H1 (cell line): ENCODE results near the gene CCDC102A. TPM values are rescaled to one million over a fixed set of nuclear protein-coding genes. Genes with fewer than 3 reads are reported as not detected.

ENCODE experiments used
- CTCF ChIA-PET: fragments of 300-600 bp; sonication (Branson Sonifier 250); formaldehyde crosslinking; loops from one replicate; lab custom pipeline; 2021; ENCODE audit not compliant: partially characterized antibody; lab: Charles Lee
- POLR2A ChIA-PET: fragments of 300-600 bp; sonication (Branson Sonifier 250); formaldehyde crosslinking; loops from one replicate; lab custom pipeline; 2021; ENCODE audit warnings: inconsistent platforms; ENCODE audit not compliant: partially characterized antibody; lab: Charles Lee
- DNase-seq, 2 experiments: peaks; one replicate each; pipeline versions ENCODE4 v3.0.0 to v3.0.0-alpha.2; 2010 to 2022; ENCODE audit warnings: low spot score in 2 of 2, low read depth in 1 of 2, mixed read lengths in 1 of 2
- FAIRE-seq: peaks from 2 replicates; lab custom pipeline; 2011; peaks lifted over from hg19 to GRCh38; lab: Jason Lieb, UNC
- H2AFZ ChIP-seq: 2 replicates; pipeline ENCODE4 v1.8.1; 2012; ENCODE audit warnings: low read length, inconsistent platforms
- H2AK5ac ChIP-seq: 2 replicates; pipeline ENCODE4 v1.6.1; 2013; ENCODE audit warnings: low read depth, low read length
- H2BK120ac ChIP-seq: replicated peaks from 2 replicates; pipeline ENCODE3; 2013; ENCODE audit warnings: low read depth, low read length, inconsistent platforms
- H2BK12ac ChIP-seq: 2 replicates; pipeline ENCODE4 v1.6.1; 2013; ENCODE audit warnings: low read depth, low read length
- H2BK15ac ChIP-seq: 2 replicates; pipeline ENCODE4 v1.6.1; 2013; ENCODE audit warnings: low read length
- H2BK20ac ChIP-seq: 2 replicates; pipeline ENCODE4 v1.6.1; 2013; ENCODE audit warnings: low read length
- H2BK5ac ChIP-seq: 2 replicates; pipeline ENCODE4 v1.6.1; 2013; ENCODE audit warnings: low read depth, low read length
- H3K14ac ChIP-seq: 2 replicates; pipeline ENCODE4 v1.6.1; 2013; ENCODE audit warnings: inconsistent platforms; ENCODE audit not compliant: insufficient read length
- H3K18ac ChIP-seq: 2 replicates; pipeline ENCODE4 v1.6.1; 2013; ENCODE audit warnings: low read length; ENCODE audit errors: extremely low read depth
- H3K23ac ChIP-seq: 2 replicates; pipeline ENCODE4 v1.6.1; 2013; ENCODE audit warnings: inconsistent platforms; ENCODE audit not compliant: insufficient read length
- H3K23me2 ChIP-seq: 2 replicates; pipeline ENCODE4 v1.6.1; 2013; ENCODE audit warnings: low read depth, low read length
- H3K27ac ChIP-seq: 2 replicates; pipeline ENCODE4 v1.6.1; 2011; ENCODE audit warnings: low read depth, low read length, inconsistent platforms
- H3K27me3 ChIP-seq, 4 experiments: replicated peaks in 1 of 4; 1 replicate in 1 of 4; 2 replicates in 3 of 4; pipeline versions ENCODE4 v1.6.1 to v1.8.1; 2011 to 2013; ENCODE audit warnings: low read length in 3 of 4, mild to moderate bottlenecking in 3 of 4, inconsistent platforms in 2 of 4, mixed read lengths in 2 of 4, moderate library complexity in 1 of 4; ENCODE audit not compliant: control insufficient read depth in 3 of 4, insufficient read depth in 3 of 4; ENCODE audit errors: extremely low read depth in 1 of 4
- H3K36me3 ChIP-seq, 4 experiments: 2 replicates each; pipeline versions ENCODE4 v1.6.1 to v1.8.1; 2011 to 2013; ENCODE audit warnings: mild to moderate bottlenecking in 4 of 4, low read length in 3 of 4, moderate library complexity in 2 of 4, control low read depth in 1 of 4, inconsistent platforms in 1 of 4; ENCODE audit not compliant: insufficient read depth in 4 of 4, control insufficient read depth in 2 of 4
- H3K4ac ChIP-seq: replicated peaks from 2 replicates; pipeline ENCODE3; 2013; ENCODE audit warnings: low read length, low read depth, mixed read lengths, inconsistent platforms; ENCODE audit not compliant: insufficient read length
- H3K4me1 ChIP-seq, 4 experiments: replicated peaks in 1 of 4; 1 replicate in 1 of 4; 2 replicates in 3 of 4; pipeline versions ENCODE4 v1.6.1 to v1.8.1; 2011 to 2013; ENCODE audit warnings: low read length in 3 of 4, inconsistent platforms in 2 of 4, mixed read lengths in 1 of 4; ENCODE audit not compliant: insufficient read depth in 4 of 4, control insufficient read depth in 3 of 4
- H3K4me2 ChIP-seq, 2 experiments: 2 replicates each; pipeline versions ENCODE4 v1.6.1 to v1.8.1; 2011 to 2013; ENCODE audit warnings: low read depth in 2 of 2, low read length in 2 of 2, control low read depth in 1 of 2, inconsistent platforms in 1 of 2, mild to moderate bottlenecking in 1 of 2; ENCODE audit not compliant: insufficient read depth in 1 of 2
- H3K4me3 ChIP-seq, 4 experiments: fragments of 200-600, 300-600 bp in 1 of 4; sonication (generic), shearing (Covaris generic), sonication (Bioruptor Twin) in 1 of 4; 2 replicates each; pipeline versions ENCODE4 v1.5.1 to v1.8.1; 2011 to 2016; ENCODE audit warnings: low read length in 4 of 4, low read depth in 3 of 4, control low read depth in 2 of 4, inconsistent platforms in 2 of 4, mild to moderate bottlenecking in 2 of 4, mixed read lengths in 1 of 4, moderate library complexity in 1 of 4; ENCODE audit not compliant: insufficient read depth in 2 of 4; ENCODE audit errors: extremely low read depth in 1 of 4
- H3K56ac ChIP-seq: replicated peaks from 2 replicates; pipeline ENCODE3; 2013; ENCODE audit warnings: low read depth, mild to moderate bottlenecking, mixed read lengths, low read length, inconsistent platforms; ENCODE audit not compliant: insufficient read length
- H3K79me1 ChIP-seq: 2 replicates; pipeline ENCODE4 v1.6.1; 2013; ENCODE audit warnings: low read depth, low read length, control low read depth
- H3K79me2 ChIP-seq, 2 experiments: 2 replicates each; pipeline versions ENCODE4 v1.6.1 to v1.8.1; 2012 to 2013; ENCODE audit warnings: low read length in 2 of 2, mild to moderate bottlenecking in 2 of 2, inconsistent platforms in 1 of 2; ENCODE audit not compliant: insufficient read depth in 2 of 2, control insufficient read depth in 1 of 2
- H3K9ac ChIP-seq, 4 experiments: replicated peaks in 1 of 4; 1 replicate in 1 of 4; 2 replicates in 3 of 4; pipeline versions ENCODE4 v1.6.1 to v1.8.1; 2011 to 2013; ENCODE audit warnings: low read depth in 3 of 4, low read length in 3 of 4, control low read depth in 2 of 4, mild to moderate bottlenecking in 2 of 4, moderate library complexity in 2 of 4, inconsistent platforms in 1 of 4; ENCODE audit errors: extremely low read depth in 1 of 4
- H3K9me3 ChIP-seq, 2 experiments: 2 replicates each; pipeline versions ENCODE4 v1.6.1 to v1.8.1; 2012 to 2013; ENCODE audit warnings: mild to moderate bottlenecking in 2 of 2, moderate library complexity in 2 of 2, control low read depth in 1 of 2, inconsistent platforms in 1 of 2, low read depth in 1 of 2, low read length in 1 of 2, mixed read lengths in 1 of 2; ENCODE audit not compliant: insufficient read depth in 2 of 2
- H4K20me1 ChIP-seq, 2 experiments: replicated peaks in 1 of 2; 2 replicates each; pipeline versions ENCODE3 to v1.8.1; 2011 to 2013; ENCODE audit warnings: inconsistent platforms in 2 of 2, low read length in 2 of 2, mild to moderate bottlenecking in 1 of 2; ENCODE audit not compliant: insufficient read depth in 2 of 2, control insufficient read depth in 1 of 2
- H4K5ac ChIP-seq: 2 replicates; pipeline ENCODE4 v1.6.1; 2013; ENCODE audit warnings: low read length, low read depth, mixed read lengths, inconsistent platforms; ENCODE audit not compliant: insufficient read length
- H4K8ac ChIP-seq: 2 replicates; pipeline ENCODE4 v1.8.0; 2013; ENCODE audit warnings: mild to moderate bottlenecking, moderate library complexity, low read length, inconsistent platforms; ENCODE audit not compliant: insufficient read depth; ENCODE audit errors: extremely low read depth
- H4K91ac ChIP-seq: replicated peaks from 2 replicates; pipeline ENCODE3; 2013; ENCODE audit warnings: low read length, mixed read lengths, inconsistent platforms; ENCODE audit not compliant: insufficient read length
- BCL11A ChIP-seq, 2 experiments: IDR thresholded peaks; one replicate each; pipeline ENCODE4 v1.6.1; 2011; ENCODE audit warnings: low read depth in 2 of 2, low read length in 2 of 2, mild to moderate bottlenecking in 2 of 2
- BRCA1 ChIP-seq: IDR thresholded peaks from 2 replicates; pipeline ENCODE4 v1.6.1; 2012; ENCODE audit warnings: low read depth, low read length, improper control_type of control experiment
- CTBP2 ChIP-seq: IDR thresholded peaks from 2 replicates; pipeline ENCODE4 v1.7.0; 2011; ENCODE audit warnings: borderline replicate concordance, mild to moderate bottlenecking, moderate library complexity, mixed read lengths, low read length; ENCODE audit not compliant: insufficient read depth, insufficient read length
- NRF1 ChIP-seq: IDR thresholded peaks from 2 replicates; pipeline ENCODE4 v1.6.1; 2011; ENCODE audit warnings: mild to moderate bottlenecking, low read depth, low read length, improper control_type of control experiment
- PHF8 ChIP-seq: fragments of 200-600 bp; sonication (generic); conservative IDR thresholded peaks from 2 replicates; pipeline ENCODE4 v1.7.1; 2012; ENCODE audit warnings: low read depth, mild to moderate bottlenecking, inconsistent platforms, low read length, moderate library complexity
- RBBP5 ChIP-seq: IDR thresholded peaks from 2 replicates; pipeline ENCODE4 v1.7.1; 2012; ENCODE audit warnings: low read depth, mild to moderate bottlenecking, inconsistent platforms, low read length, moderate library complexity, borderline replicate concordance
- RXRA ChIP-seq: IDR thresholded peaks from 2 replicates; pipeline ENCODE4 v1.6.1; 2011; ENCODE audit warnings: low read depth, mild to moderate bottlenecking, low read length, moderate library complexity; ENCODE audit not compliant: insufficient read depth
- SAP30 ChIP-seq: fragments of 300-600 bp; sonication (generic); IDR thresholded peaks from 2 replicates; pipeline ENCODE4 v1.7.1; 2012; ENCODE audit warnings: low read length, moderate library complexity, mild to moderate bottlenecking, inconsistent platforms; ENCODE audit not compliant: insufficient read depth, insufficient replicate concordance
- TBP ChIP-seq: IDR thresholded peaks from 2 replicates; pipeline ENCODE4 v1.6.1; 2011; ENCODE audit warnings: low read depth, low read length, improper control_type of control experiment
- TCF12 ChIP-seq: IDR thresholded peaks from 2 replicates; pipeline ENCODE4 v1.6.1; 2011; ENCODE audit warnings: low read depth, mild to moderate bottlenecking, low read length
- YY1 ChIP-seq: IDR thresholded peaks from 2 replicates; pipeline ENCODE4 v1.6.1; 2011; ENCODE audit warnings: low read depth, mild to moderate bottlenecking, low read length
- ZNF274 ChIP-seq: IDR thresholded peaks from 2 replicates; pipeline ENCODE4 v1.7.0; 2012; ENCODE audit warnings: low read length, borderline replicate concordance; ENCODE audit errors: extremely low read depth
- WGBS, 2 experiments: shearing (Covaris generic) in 1 of 2; methylation state at CpG; one replicate each; pipeline versions ENCODE4 v1.1.6 to v1.1.7; 2013 to 2015; ENCODE audit warnings: low lambda C conversion rate in 2 of 2, mixed read lengths in 2 of 2, inconsistent platforms in 1 of 2, low coverage in 1 of 2, missing lambda C conversion rate in 1 of 2; ENCODE audit not compliant: insufficient replicate concordance in 2 of 2, insufficient coverage in 1 of 2, insufficient read length in 1 of 2; ENCODE audit errors: extremely low coverage in 1 of 2, missing lambda C conversion rate in 1 of 2; 5-methylcytosine and 5-hydroxymethylcytosine counted together
- polyA plus RNA-seq, 7 experiments: library from polyadenylated mRNA; depleted of rRNA in 3 of 7; stranded (reverse) in 5 of 7; unstranded in 2 of 7; fragments of >200 nt in 5 of 7; fragments of 200-250 nt in 2 of 7; gene quantifications; 1 replicate in 5 of 7; 2 replicates in 1 of 7; 4 replicates in 1 of 7; pipeline versions ENCODE4 v1.2.1 to v1.2.3, GENCODE V29; 2011 to 2013; ENCODE audit warnings: missing spikeins in 2 of 7, mixed read lengths in 2 of 7
- total RNA-seq: library from RNA; stranded (reverse); fragmentation: NEBNext Ultra II Directional; extraction: Animal tissue kit (Norgen Biotek cat#: 25700); gene quantifications from 2 replicates; pipeline ENCODE4 v1.2.1, GENCODE V29; 2021

Gene CCDC102A
- total and polyA plus RNA-seq, 2 of the 8 experiments (the other 6 are each of a cell fraction or from before 2014, with no cell fraction given) = 4.0 to 7.5 TPM

DNA sequence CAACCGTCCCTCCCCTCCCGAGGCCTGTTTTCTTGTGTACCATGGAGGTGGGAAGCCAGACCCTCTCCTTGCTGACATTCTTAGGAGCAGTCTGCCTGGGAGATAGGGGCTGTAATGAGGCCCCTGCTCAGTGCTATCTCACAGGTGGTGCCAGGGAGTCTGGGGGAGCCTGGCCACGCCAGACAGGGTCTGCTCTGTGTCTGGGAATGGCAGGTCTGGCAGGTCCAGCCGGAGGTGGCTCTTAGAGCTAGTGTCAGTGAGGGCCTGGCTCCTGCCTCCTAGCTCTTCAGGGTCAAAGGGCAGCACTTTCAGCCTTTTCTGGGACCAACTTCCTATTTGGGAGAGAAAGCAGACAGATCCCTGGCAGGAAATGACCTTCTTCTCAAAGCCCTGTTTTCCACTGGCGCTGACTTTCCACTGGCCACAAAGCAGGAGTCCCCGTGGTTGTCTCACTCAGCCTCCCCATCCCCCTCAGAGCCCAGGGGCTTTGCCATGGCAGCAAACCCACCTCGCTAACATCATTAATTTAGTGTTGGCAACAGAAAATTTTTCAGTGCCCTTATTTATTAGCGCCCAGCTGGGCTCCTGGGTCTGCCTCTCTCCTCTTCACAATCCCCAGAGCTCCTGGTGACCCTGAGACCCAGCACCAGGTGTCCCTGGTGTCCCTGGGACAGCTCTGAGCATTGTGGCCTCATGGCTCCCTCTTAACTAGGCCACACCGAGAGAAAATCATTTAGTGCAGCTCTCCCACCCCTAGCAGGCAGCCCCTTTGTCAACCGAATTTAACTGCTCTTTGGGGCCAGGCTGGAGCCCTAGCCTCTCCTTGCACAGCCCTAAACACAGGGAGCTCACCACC is 26.1 kb downstream of the CCDC102A start:
- Histone ChIP-seq H2AFZ (no peak overlapping the region), H4K20me1 (peaks cover 0 to 1% of the 10 kb centered on the region in 2 experiments), H2AK5ac (no peak overlapping the region), H3K23ac (no peak overlapping the region), H3K4ac (no peak overlapping the region), H3K36me3 (no peaks in the 10 kb centered on the region), H3K27ac (no peak overlapping the region), H3K56ac (no peak overlapping the region), H2BK120ac (no peak overlapping the region), H4K5ac (no peak overlapping the region), H3K79me1 (no peaks in the 10 kb centered on the region), H3K23me2 (no peaks in the 10 kb centered on the region), H3K4me1 (peaks cover 0 to 15% (median 7%) of the 10 kb centered on the region in 4 experiments; a peak in 6 of 7 replicates), H3K9me3 (no peaks in the 10 kb centered on the region), H2BK15ac (no peak overlapping the region), H4K91ac (no peak overlapping the region), H2BK12ac (no peak overlapping the region), H3K27me3 (no peaks in the 10 kb centered on the region), H2BK20ac (no peak overlapping the region), H3K4me2 (no peak overlapping the region), H3K4me3 (no peak overlapping the region), H4K8ac (no peak overlapping the region), H3K9ac (no peak overlapping the region), H3K18ac (no peak overlapping the region), H2BK5ac (no peak overlapping the region), H3K79me2 (no peaks in the 10 kb centered on the region), H3K14ac (no peak overlapping the region)
- FAIRE-seq (no peak), DNase-seq (no peak)
- CTCF ChIA-PET = interaction anchor here (0.6 to 8.8 kb wide), 4 partner anchors 8 to 18 kb away, joined by 4 to 89 read pairs (median 5); no protein-coding TSS in a partner anchor
- WGBS, 2 experiments = 83% methylated on average over 10 of the region's 10 CpGs; no CpG with 5 or more reads in 1 of the 2 experiments
- POLR2A ChIA-PET = interaction anchor here (0.9 to 1.7 kb wide), 3 partner anchors 8 to 19 kb away, joined by 4 to 5 read pairs (median 5); no protein-coding TSS in a partner anchor
- no peak for TF ChIP-seq TCF12
- TF ChIP-seq RBBP5 = no peak
- TF ChIP-seq RXRA = no peak
- no peak for TF ChIP-seq PHF8
- TF ChIP-seq ZNF274 = no peak
- TF ChIP-seq BRCA1 = no peak
- TF ChIP-seq NRF1 = no peak
- TF ChIP-seq CTBP2 = no peak
- TF ChIP-seq YY1 = no peak
- TF ChIP-seq TBP = no peak
- no peak for TF ChIP-seq BCL11A (IDR thresholded peaks at IDR 0.05; ENCODE audit: low read depth in 2 of 2, low read length in 2 of 2)
- TF ChIP-seq SAP30 = no peak
